A172 (cell line): ENCODE measurements around the gene PDE4D. TPM values are rescaled to one million over a fixed set of nuclear protein-coding genes. Genes with fewer than 3 reads are reported as not detected.

Experiments used
- DNase-seq: peaks from one replicate; pipeline ENCODE4 v3.0.0-alpha.2; 2015; ENCODE audit warnings: low spot score
- total RNA-seq: library from RNA; depleted of rRNA; stranded (reverse); fragments of >200 nt; shearing (Covaris generic); gene quantifications from 2 replicates; pipeline ENCODE4 v1.2.3, GENCODE V29; 2014

Gene PDE4D
- total RNA-seq, 1 experiment from 2014 or later: 7.6 TPM

- no peak for DNase-seq
Measured at GRCh38 chr5:59293700-59294099, 599.8 kb downstream of the PDE4D start.

- DNase-seq: no peak
Measured at GRCh38 chr5:59291941-59292340, 601.6 kb downstream of the PDE4D start.

GRCh38 chr5:59287884-59288283 lies 605.6 kb downstream of the PDE4D start:
- no peak for DNase-seq

GRCh38 chr5:59287361-59287760 lies 606.2 kb downstream of the PDE4D start:
- no peak for DNase-seq

- no peak for DNase-seq
Measured at GRCh38 chr5:59286510-59286909, 607.0 kb downstream of the PDE4D start.

- no peak for DNase-seq
Measured at GRCh38 chr5:59285300-59286016, 608.1 kb downstream of the PDE4D start.

- DNase-seq: no peak
Measured at GRCh38 chr5:59282726-59283125, 610.8 kb downstream of the PDE4D start.

- no peak for DNase-seq
Measured at GRCh38 chr5:59279979-59280378, 613.5 kb downstream of the PDE4D start.

GRCh38 chr5:59276917-59277372 lies 616.6 kb downstream of the PDE4D start:
- no peak for DNase-seq

- no peak for DNase-seq
Measured at GRCh38 chr5:59276325-59276675, 617.2 kb downstream of the PDE4D start.

- DNase-seq: peak; percentile 27
Measured at GRCh38 chr5:59275510-59276324, 617.8 kb downstream of the PDE4D start.

GRCh38 chr5:59275170-59275509 lies 618.4 kb downstream of the PDE4D start:
- no peak for DNase-seq

GRCh38 chr5:59274106-59274636 lies 619.4 kb downstream of the PDE4D start:
- no peak for DNase-seq

- DNase-seq: no peak
Measured at GRCh38 chr5:59272809-59273427, 620.6 kb downstream of the PDE4D start.

- DNase-seq: no peak
Measured at GRCh38 chr5:59268756-59269415, 624.6 kb downstream of the PDE4D start.

GRCh38 chr5:59267033-59267432 lies 626.5 kb downstream of the PDE4D start:
- DNase-seq: no peak

GRCh38 chr5:59266410-59266809 lies 627.1 kb downstream of the PDE4D start:
- no peak for DNase-seq

GRCh38 chr5:59264639-59265245 lies 628.8 kb downstream of the PDE4D start:
- DNase-seq: peak; percentile 5

- no peak for DNase-seq
Measured at GRCh38 chr5:59264013-59264412, 629.5 kb downstream of the PDE4D start.

- DNase-seq: no peak
Measured at GRCh38 chr5:59261969-59262368, 631.6 kb downstream of the PDE4D start.

GRCh38 chr5:59260973-59261372 lies 632.6 kb downstream of the PDE4D start:
- no peak for DNase-seq

- DNase-seq: no peak
Measured at GRCh38 chr5:59260200-59260599, 633.3 kb downstream of the PDE4D start.
